GM06990 (cell line): Measurements from ENCODE around the gene MRPL11.

Experiments used
- DNase-seq: peaks from one replicate; pipeline ENCODE4 v3.0.0-alpha.2; 2011; ENCODE audit not compliant: insufficient read length; ENCODE audit errors: extremely low read depth
- H3K27me3 ChIP-seq: replicated peaks from 2 replicates; pipeline ENCODE4 v1.6.0; 2011; ENCODE audit warnings: low read length; ENCODE audit not compliant: control insufficient read depth, insufficient read depth
- H3K36me3 ChIP-seq: 2 replicates; pipeline ENCODE4 v1.5.1; 2011; ENCODE audit warnings: low read length; ENCODE audit not compliant: control insufficient read depth, insufficient read depth
- H3K4me3 ChIP-seq: replicated peaks from 2 replicates; pipeline ENCODE4 v1.5.1; 2011; ENCODE audit warnings: low read depth, mild to moderate bottlenecking, control low read depth, low read length
- TF ChIP-seq, protein P1 (sequence below): IDR thresholded peaks from 2 replicates; pipeline ENCODE4 v1.5.1; 2011; ENCODE audit warnings: low read length, control low read depth, mild to moderate bottlenecking, inconsistent platforms; ENCODE audit not compliant: insufficient read depth, poor library complexity, severe bottlenecking

MRPL11 gene

DNA sequence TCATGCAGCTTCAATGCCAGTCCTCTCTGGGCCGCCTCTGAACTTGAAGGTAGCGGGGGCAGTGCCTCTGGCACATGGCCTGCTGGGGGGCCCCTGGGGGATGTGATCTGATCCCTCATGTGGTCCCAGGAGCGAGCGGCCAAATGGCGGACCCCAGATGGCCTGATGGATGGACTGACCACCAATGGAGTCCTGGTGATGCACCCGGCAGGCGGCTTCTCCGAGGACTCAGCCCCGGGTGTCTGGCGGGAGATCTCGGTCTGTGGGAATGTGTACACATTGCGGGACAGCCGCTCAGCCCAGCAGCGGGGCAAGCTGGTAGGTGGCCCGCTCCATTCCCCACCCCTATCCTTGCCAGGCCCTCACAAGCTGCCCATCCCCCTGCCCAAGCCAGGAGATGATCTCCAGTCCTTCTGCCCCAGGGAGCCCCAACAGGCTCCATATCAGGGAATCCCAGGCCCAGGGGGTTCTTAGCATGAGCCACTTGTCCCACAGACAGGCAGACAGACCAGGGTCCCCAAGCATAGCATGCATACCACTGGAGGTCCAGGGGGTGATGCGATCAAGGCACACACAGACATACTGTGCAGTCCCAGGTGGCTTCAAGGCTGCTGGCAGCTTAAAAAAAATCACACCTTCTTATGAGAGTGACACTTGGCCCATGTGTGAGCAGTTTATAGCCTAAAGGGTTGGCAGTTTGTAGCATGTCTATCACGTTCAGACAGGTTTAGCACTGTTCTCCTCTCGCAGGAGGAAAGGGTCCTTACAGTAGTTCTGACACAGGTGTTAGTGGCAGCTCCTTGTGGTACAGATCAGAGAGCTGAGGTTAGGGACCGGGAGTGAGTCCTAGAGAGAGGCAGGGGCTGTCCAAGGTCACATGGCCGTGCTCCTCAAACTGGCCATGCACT, 35.2 kb upstream of the MRPL11 start:
- DNase-seq: no peak
- no peaks in the 10 kb centered on the region; the same call in none of the 2 replicates for H3K36me3 ChIP-seq
- TF ChIP-seq, protein P1, sequence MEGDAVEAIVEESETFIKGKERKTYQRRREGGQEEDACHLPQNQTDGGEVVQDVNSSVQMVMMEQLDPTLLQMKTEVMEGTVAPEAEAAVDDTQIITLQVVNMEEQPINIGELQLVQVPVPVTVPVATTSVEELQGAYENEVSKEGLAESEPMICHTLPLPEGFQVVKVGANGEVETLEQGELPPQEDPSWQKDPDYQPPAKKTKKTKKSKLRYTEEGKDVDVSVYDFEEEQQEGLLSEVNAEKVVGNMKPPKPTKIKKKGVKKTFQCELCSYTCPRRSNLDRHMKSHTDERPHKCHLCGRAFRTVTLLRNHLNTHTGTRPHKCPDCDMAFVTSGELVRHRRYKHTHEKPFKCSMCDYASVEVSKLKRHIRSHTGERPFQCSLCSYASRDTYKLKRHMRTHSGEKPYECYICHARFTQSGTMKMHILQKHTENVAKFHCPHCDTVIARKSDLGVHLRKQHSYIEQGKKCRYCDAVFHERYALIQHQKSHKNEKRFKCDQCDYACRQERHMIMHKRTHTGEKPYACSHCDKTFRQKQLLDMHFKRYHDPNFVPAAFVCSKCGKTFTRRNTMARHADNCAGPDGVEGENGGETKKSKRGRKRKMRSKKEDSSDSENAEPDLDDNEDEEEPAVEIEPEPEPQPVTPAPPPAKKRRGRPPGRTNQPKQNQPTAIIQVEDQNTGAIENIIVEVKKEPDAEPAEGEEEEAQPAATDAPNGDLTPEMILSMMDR: no peak
- no peak overlapping the region for H3K4me3 ChIP-seq
- no peaks in the 10 kb centered on the region for H3K27me3 ChIP-seq

DNA sequence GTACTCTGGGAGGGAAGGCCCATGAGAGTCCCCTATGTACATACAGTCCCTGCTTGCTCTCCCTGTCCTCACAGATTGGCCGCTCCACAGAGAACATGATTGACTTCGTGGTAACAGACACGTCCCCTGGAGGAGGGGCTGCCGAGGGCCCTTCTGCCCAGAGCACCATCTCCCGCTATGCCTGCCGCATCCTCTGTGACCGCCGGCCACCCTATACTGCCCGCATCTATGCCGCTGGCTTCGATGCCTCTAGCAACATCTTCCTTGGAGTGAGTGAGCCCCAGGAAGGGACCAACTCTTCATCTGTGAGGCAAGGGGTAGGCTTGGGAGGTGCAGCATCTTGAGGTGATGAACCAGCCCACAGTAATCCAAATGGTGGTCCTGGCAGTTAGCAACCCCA, 34.5 kb upstream of the MRPL11 start:
- H3K36me3 ChIP-seq: no peaks in the 10 kb centered on the region; the same call in none of the 2 replicates
- DNase-seq: no peak
- TF ChIP-seq, protein P1: no peak
- no peak overlapping the region for H3K4me3 ChIP-seq
- H3K27me3 ChIP-seq: no peaks in the 10 kb centered on the region

DNA sequence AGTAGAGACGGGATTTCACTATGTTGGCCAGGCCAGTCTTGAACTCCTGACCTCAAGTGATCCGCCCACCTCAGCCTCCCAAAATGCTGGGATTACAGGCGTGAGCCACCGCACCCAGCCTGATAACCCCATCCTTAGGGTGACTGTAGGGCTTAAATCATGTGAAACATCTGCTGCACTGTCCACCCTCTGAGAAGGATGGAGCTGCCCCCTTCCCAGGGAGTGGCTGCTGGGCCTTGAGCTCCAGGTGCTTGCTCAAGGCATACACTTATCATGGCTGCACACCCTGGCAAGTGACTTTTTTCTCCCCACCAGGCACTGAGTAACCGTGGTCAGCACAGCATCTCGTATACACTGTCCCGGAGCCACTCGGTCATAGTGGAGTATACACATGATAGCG, 33.4 kb upstream of the MRPL11 start:
- TF ChIP-seq, protein P1: no peak
- no peak for DNase-seq
- Histone ChIP-seq H3K4me3 (no peak overlapping the region), H3K27me3 (no peaks in the 10 kb centered on the region), H3K36me3 (no peaks in the 10 kb centered on the region; the same call in 1 of the 2 replicates)

DNA sequence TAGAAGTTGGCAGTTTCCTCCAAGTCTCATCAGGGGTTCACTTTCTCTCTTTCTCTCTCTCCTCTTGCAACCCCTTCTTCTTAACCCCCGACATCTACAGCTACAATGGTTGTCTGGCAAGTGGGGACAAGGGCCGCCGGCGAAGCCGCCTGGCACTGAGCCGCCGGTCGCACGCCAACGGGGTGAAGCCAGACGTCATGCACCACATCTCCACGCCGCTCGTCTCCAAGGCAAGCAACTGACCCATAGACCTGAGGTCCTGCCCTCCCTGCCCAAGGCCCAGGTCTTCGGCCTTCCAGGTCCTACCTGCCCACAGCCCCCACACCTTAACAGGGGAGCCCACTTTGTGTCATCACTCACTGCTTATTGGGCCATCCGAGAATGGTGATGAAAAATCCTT, 32.5 kb upstream of the MRPL11 start:
- TF ChIP-seq, protein P1: no peak
- DNase-seq: no peak
- Histone ChIP-seq H3K36me3 (no peaks in the 10 kb centered on the region; the same call in 1 of the 2 replicates), H3K27me3 (no peaks in the 10 kb centered on the region), H3K4me3 (no peak overlapping the region)

DNA sequence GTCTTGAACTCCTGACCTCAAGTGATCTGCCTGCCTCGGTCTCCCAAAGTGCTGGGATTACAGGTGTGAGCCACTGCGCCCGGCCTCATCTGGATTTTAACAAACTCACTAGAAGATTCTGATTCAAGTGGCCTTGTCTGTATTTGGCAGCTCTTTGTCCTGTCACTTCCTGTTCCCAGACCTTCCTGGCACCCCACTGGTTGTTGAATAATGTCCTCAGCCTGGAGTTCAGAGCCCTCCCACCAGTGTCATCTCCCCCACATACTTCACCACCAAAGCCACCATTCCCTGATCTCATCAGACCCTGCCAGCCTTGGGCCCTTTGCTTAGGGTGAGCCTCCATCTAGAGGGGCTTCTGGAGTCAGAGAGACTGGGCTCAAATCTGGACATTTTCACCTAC, 31.4 kb upstream of the MRPL11 start:
- Histone ChIP-seq H3K36me3 (no peaks in the 10 kb centered on the region; the same call in 1 of the 2 replicates), H3K4me3 (no peak overlapping the region), H3K27me3 (no peaks in the 10 kb centered on the region)
- TF ChIP-seq, protein P1: no peak
- DNase-seq: no peak
